T-helper 1 cell treated with Interleukin-12 subunit alpha and Interleukin-12 subunit beta and Interleukin-4 antibody, amounts not matched to agents 30 ng/mL and 1 ng/mL, for 36 hours (primary cell): ENCODE measurements around the gene PIP5K1B. TPM values are rescaled to one million over a fixed set of nuclear protein-coding genes. Genes with fewer than 3 reads are reported as not detected.

Experiments
- intact Hi-C: fragments of 100-400 bp; cut with micrococcal nuclease; formaldehyde crosslinking; loops from one replicate; pipeline ENCODE4 v1.15.1; 2024
- total RNA-seq: library from RNA; stranded (reverse); gene quantifications from 2 replicates; pipeline ENCODE4 v1.2.3, GENCODE V29; 2022

Gene PIP5K1B
- total RNA-seq, 1 donor from 2014 or later, result 4.4 TPM

GRCh38 chr9:68895741-68896478 lies 190.9 kb downstream of the PIP5K1B start:
- intact Hi-C loops, result loop anchor here (1.0 to 10.0 kb wide), 7 partner anchors 19 to 1519 kb away; partner anchors contain the start of gene KLF9

- intact Hi-C loops, result loop anchor here (1.0 to 10.0 kb wide), 4 partner anchors 78 to 1518 kb away; partner anchors contain the start of gene KLF9
Observed at GRCh38 chr9:68896486-68896885, 191.4 kb downstream of the PIP5K1B start.

- intact Hi-C loops, result loop anchor here (10.0 kb wide), 1 partner anchor 1517 kb away; the partner anchor contains the start of gene KLF9
Observed at GRCh38 chr9:68897577-68898145, 192.6 kb downstream of the PIP5K1B start.

- intact Hi-C loops, result loop anchor here (10.0 kb wide), 1 partner anchor 1516 kb away; the partner anchor contains the start of gene KLF9
Observed at GRCh38 chr9:68898781-68899439, 193.9 kb downstream of the PIP5K1B start.

- intact Hi-C loops, result no loop called here
Observed at GRCh38 chr9:68904454-68904853, 199.4 kb downstream of the PIP5K1B start.

- intact Hi-C loops, result loop anchor here (5.0 kb wide), 1 partner anchor 33 kb away; no protein-coding TSS in a partner anchor
Observed at GRCh38 chr9:68905129-68905528, 200.1 kb downstream of the PIP5K1B start.

GRCh38 chr9:68907910-68908309 lies 202.9 kb downstream of the PIP5K1B start:
- intact Hi-C loops, result loop anchor here (5.0 kb wide), 1 partner anchor 36 kb away; no protein-coding TSS in a partner anchor

GRCh38 chr9:68912561-68912960 lies 207.5 kb downstream of the PIP5K1B start:
- intact Hi-C loops, result no loop called here

GRCh38 chr9:68913054-68913453 lies 208.0 kb downstream of the PIP5K1B start:
- intact Hi-C loops, result no loop called here

- intact Hi-C loops, result loop anchor here (2.0 to 5.0 kb wide), 2 partner anchors 20 to 58 kb away; no protein-coding TSS in a partner anchor
Observed at GRCh38 chr9:68914751-68915150, 209.7 kb downstream of the PIP5K1B start.

- intact Hi-C loops, result loop anchor here (5.0 kb wide), 1 partner anchor 53 kb away; no protein-coding TSS in a partner anchor
Observed at GRCh38 chr9:68919661-68920060, 214.6 kb downstream of the PIP5K1B start.

- intact Hi-C loops, result no loop called here
Observed at GRCh38 chr9:68920921-68921320, 215.9 kb downstream of the PIP5K1B start.

GRCh38 chr9:68923480-68923879 lies 218.4 kb downstream of the PIP5K1B start:
- intact Hi-C loops, result no loop called here

- intact Hi-C loops, result no loop called here
Observed at GRCh38 chr9:68925175-68925574, 220.1 kb downstream of the PIP5K1B start.

- intact Hi-C loops, result no loop called here
Observed at GRCh38 chr9:68927165-68927564, 222.1 kb downstream of the PIP5K1B start.

- intact Hi-C loops, result no loop called here
Observed at GRCh38 chr9:68931821-68932220, 226.8 kb downstream of the PIP5K1B start.

- intact Hi-C loops, result no loop called here
Observed at GRCh38 chr9:68932458-68932857, 227.4 kb downstream of the PIP5K1B start.

GRCh38 chr9:68933434-68934328 lies 228.6 kb downstream of the PIP5K1B start:
- intact Hi-C loops, result no loop called here

- intact Hi-C loops, result no loop called here
Observed at GRCh38 chr9:68934329-68934644, 229.2 kb downstream of the PIP5K1B start.

- intact Hi-C loops, result loop anchor here (2.0 kb wide), 1 partner anchor 14 kb away; no protein-coding TSS in a partner anchor
Observed at GRCh38 chr9:68940573-68940972, 235.5 kb downstream of the PIP5K1B start.
